ENCODE data around the gene FAM131A. TPM values are rescaled to one million over a fixed set of nuclear protein-coding genes. Genes with fewer than 3 reads are reported as not detected.

FAM131A gene, protein sequence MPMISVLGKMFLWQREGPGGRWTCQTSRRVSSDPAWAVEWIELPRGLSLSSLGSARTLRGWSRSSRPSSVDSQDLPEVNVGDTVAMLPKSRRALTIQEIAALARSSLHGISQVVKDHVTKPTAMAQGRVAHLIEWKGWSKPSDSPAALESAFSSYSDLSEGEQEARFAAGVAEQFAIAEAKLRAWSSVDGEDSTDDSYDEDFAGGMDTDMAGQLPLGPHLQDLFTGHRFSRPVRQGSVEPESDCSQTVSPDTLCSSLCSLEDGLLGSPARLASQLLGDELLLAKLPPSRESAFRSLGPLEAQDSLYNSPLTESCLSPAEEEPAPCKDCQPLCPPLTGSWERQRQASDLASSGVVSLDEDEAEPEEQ
- total RNA-seq = 10 to 100 TPM; 13.2 to 42.6 (median 36.8) TPM

DNA sequence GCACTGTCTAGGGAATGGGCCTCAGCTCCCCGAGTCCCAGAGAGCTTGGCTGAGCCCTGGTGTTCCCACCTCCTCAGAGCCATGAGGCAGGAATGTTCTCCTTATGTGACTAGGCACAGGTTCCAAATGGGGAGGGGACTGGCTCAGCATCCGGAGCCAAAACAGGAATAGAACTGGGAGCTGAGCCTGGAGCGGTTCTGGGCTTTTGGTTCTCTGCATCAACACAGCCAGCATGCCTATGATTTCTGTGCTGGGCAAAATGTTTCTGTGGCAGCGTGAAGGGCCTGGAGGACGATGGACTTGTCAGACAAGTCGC lies at the start of gene FAM131A:
TSS of gene FAM131A (plus strand) at position 202 of the 316 bp plus-strand sequence. CDS start at position 233, 31 bp downstream.
- TF ChIP-seq, protein P1, sequence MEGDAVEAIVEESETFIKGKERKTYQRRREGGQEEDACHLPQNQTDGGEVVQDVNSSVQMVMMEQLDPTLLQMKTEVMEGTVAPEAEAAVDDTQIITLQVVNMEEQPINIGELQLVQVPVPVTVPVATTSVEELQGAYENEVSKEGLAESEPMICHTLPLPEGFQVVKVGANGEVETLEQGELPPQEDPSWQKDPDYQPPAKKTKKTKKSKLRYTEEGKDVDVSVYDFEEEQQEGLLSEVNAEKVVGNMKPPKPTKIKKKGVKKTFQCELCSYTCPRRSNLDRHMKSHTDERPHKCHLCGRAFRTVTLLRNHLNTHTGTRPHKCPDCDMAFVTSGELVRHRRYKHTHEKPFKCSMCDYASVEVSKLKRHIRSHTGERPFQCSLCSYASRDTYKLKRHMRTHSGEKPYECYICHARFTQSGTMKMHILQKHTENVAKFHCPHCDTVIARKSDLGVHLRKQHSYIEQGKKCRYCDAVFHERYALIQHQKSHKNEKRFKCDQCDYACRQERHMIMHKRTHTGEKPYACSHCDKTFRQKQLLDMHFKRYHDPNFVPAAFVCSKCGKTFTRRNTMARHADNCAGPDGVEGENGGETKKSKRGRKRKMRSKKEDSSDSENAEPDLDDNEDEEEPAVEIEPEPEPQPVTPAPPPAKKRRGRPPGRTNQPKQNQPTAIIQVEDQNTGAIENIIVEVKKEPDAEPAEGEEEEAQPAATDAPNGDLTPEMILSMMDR (IDR thresholded peaks at IDR 0.05) = no peak
- peak in 1 of 2 donors; percentile 20 for TF ChIP-seq POLR2A (IDR thresholded peaks at IDR 0.05)
- Histone ChIP-seq H3K9me3 (no peaks in the 10 kb centered on the region), H3K4me1 (peaks cover 6 to 10% of the 10 kb centered on the region in 2 donors), H3K27ac (peak within 1 kb of the TSS; percentile 96 to 100), H3K27me3 (no peaks in the 10 kb centered on the region), H3K36me3 (no peaks in the 10 kb centered on the region), H3K4me3 (peak within 1 kb of the TSS; percentile 69 to 95)
- DNase-seq = peak; percentile 75 to 85
- intact Hi-C loops (cut with DNase I; ENCODE audit: low total_unique reads) = no loop called here

DNA sequence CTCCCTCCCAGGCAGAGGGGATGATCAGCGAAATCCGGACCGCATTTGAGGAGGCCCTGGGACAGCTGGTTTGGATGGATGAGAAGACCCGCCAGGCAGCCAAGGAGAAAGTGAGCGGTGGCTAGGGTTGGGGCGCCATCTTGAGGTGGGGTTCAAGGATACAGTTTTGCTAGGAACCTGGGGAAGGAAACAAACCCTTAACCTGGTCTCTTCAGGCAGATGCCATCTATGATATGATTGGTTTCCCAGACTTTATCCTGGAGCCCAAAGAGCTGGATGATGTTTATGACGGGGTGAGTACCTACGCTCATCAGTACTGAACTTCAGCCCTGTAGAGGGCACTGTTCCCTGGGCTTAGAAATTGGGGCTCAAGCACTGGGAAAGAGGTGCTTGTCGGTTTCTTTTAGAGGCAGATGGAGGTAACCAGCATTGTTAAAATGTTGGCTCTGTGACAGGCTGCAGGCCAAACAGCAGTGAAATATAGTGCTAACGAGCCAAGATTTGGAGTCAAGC lies 47.9 kb upstream of the FAM131A start:
- Histone ChIP-seq H3K4me3 (no peak overlapping the region), H3K4me1 (no peaks in the 10 kb centered on the region), H3K9me3 (no peaks in the 10 kb centered on the region), H3K27me3 (peaks cover 0 to 4% of the 10 kb centered on the region in 2 donors), H3K36me3 (no peaks in the 10 kb centered on the region), H3K27ac (no peak overlapping the region)
- TF ChIP-seq, protein P1 (IDR thresholded peaks at IDR 0.05) = peak; percentile 7 to 31 (median 22)
- no peak for TF ChIP-seq POLR2A (IDR thresholded peaks at IDR 0.05)
- intact Hi-C loops (cut with DNase I; ENCODE audit: low total_unique reads) = no loop called here
- no peak for DNase-seq

DNA sequence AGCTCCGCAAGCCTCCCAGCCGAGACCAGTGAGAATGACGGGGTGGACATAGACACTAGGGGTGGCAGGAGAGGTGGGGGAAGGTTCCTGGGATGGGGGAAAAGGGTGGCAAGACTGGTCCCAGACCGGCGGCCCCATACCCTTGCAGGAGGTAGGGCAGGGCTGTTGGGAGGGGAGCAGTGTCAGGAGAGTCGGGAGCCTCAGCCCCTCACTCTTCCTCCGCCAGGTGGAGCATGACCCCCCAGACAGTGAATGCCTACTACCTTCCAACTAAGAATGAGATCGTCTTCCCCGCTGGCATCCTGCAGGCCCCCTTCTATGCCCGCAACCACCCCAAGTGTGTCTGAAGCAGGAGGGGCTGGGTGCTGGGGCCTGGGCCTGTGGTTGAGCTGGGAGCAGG lies 47.1 kb upstream of the FAM131A start:
- TF ChIP-seq, protein P1 (IDR thresholded peaks at IDR 0.05) = no peak
- no peak for TF ChIP-seq POLR2A (IDR thresholded peaks at IDR 0.05)
- H3K4me1 ChIP-seq = no peaks in the 10 kb centered on the region
- no peak for DNase-seq
- intact Hi-C loops (cut with DNase I; ENCODE audit: low total_unique reads) = loop anchor here (1.0 kb wide), 1 partner anchor 27 kb away; no protein-coding TSS in a partner anchor
- peaks cover 0 to 4% of the 10 kb centered on the region in 2 donors for H3K27me3 ChIP-seq
- no peaks in the 10 kb centered on the region for H3K36me3 ChIP-seq
- no peaks in the 10 kb centered on the region for H3K9me3 ChIP-seq
- H3K27ac ChIP-seq = no peak overlapping the region
- H3K4me3 ChIP-seq = no peak overlapping the region

DNA sequence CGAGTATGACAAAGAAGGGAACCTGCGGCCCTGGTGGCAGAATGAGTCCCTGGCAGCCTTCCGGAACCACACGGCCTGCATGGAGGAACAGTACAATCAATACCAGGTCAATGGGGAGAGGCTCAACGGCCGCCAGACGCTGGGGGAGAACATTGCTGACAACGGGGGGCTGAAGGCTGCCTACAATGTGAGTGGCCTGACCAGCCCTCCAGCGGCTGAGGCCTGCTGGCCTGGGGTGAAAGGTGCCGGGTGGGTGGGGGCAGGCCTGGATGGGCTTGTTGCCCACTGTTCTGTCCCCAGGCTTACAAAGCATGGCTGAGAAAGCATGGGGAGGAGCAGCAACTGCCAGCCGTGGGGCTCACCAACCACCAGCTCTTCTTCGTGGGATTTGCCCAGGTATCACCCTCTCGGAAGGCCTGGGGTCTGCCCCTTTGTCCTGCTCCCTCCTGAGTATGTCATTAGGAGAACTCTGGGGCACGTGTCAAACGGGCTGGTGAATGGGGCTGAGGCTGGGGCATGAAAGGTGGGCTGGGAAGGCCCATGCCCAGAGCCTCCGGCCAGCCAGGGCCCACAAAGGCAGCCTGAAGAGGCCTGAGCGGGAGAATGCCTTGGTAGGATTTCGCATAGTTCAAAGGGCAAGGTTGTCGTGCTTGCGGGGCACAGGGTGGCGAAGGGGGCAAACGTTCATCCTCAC lies 46.2 kb upstream of the FAM131A start:
- TF ChIP-seq POLR2A (IDR thresholded peaks at IDR 0.05) = no peak
- TF ChIP-seq, protein P1 (IDR thresholded peaks at IDR 0.05) = no peak
- H3K9me3 ChIP-seq = no peaks in the 10 kb centered on the region
- intact Hi-C loops (cut with DNase I; ENCODE audit: low total_unique reads) = no loop called here
- no peaks in the 10 kb centered on the region for H3K4me1 ChIP-seq
- no peak overlapping the region for H3K4me3 ChIP-seq
- no peaks in the 10 kb centered on the region for H3K36me3 ChIP-seq
- H3K27ac ChIP-seq = no peak overlapping the region
- DNase-seq = no peak
- peaks cover 0 to 4% of the 10 kb centered on the region in 2 donors for H3K27me3 ChIP-seq
